Measurements from ENCODE around the gene BRCC3. TPM values are rescaled to one million over a fixed set of nuclear protein-coding genes. Genes with fewer than 3 reads are reported as not detected.

Gene BRCC3
- total RNA-seq, 1 experiment from 2014 or later: 26.9 TPM

GRCh38 chrX:155056877-155057792, 14.2 kb upstream of the BRCC3 start:
- peak; percentile 80 for DNase-seq (ENCODE audit: low read depth)

GRCh38 chrX:155061760-155062159, 9.5 kb upstream of the BRCC3 start:
- DNase-seq (ENCODE audit: low read depth): no peak

DNA sequence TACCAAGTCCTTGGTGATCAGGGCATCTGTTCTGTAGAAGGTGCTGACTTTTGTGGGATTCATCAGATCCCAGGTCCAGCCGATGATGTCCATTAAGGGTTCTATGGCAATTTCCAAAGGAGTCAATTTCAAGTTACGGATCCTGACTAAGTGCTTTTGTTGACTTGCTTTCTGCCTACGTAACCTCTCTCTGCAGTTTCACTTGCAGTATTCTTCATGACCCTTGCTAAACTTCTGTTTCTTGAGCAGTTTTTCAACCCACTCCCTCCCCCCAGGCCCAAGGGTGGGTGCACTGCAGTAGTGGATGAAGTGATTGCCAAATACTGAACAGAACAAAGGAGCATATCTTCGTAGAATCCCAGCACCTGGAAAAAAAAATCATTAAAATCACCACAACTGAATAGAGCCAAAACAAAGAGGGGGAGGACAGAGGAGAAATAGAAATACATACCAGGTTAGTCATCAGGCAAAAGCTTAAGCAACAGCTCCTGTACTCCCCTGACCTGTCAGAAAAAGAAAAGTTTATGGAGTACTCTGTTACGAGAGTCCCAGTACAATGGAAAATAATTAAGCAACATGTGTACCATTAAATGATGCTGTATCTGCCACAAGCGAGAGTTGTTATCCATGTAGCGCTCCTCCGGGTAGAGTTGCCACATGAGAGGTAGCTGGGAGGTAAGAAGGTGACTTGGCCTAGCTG, 6.1 kb upstream of the BRCC3 start:
- DNase-seq (ENCODE audit: low read depth): peak; percentile 82

- peak; percentile 93 for DNase-seq (ENCODE audit: low read depth)
These were observed 3.1 kb upstream of the BRCC3 start for GRCh38 chrX:155068165-155068564.

- DNase-seq (ENCODE audit: low read depth): no peak
These were observed 1.9 kb upstream of the BRCC3 start for GRCh38 chrX:155069414-155069813.

- DNase-seq (ENCODE audit: low read depth): peak; percentile 19
These were observed 1.3 kb upstream of the BRCC3 start for GRCh38 chrX:155070038-155070437.

DNA sequence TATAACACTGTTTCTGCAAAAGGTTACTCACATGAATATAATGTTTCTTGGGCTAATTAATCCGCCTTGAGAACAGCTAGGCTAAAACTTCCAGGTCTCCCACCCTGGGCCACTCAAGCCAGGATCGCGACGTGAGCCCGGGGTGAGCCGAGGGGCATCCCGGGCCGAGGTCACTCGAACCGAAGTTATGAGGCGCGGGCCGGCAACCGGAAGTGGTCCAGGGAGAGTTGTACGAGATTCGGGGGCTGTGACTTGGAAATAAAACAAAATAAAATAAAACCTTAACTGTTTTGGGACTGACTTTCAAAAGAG, 689 bp upstream of the BRCC3 start:
- DNase-seq (ENCODE audit: low read depth): no peak

DNA sequence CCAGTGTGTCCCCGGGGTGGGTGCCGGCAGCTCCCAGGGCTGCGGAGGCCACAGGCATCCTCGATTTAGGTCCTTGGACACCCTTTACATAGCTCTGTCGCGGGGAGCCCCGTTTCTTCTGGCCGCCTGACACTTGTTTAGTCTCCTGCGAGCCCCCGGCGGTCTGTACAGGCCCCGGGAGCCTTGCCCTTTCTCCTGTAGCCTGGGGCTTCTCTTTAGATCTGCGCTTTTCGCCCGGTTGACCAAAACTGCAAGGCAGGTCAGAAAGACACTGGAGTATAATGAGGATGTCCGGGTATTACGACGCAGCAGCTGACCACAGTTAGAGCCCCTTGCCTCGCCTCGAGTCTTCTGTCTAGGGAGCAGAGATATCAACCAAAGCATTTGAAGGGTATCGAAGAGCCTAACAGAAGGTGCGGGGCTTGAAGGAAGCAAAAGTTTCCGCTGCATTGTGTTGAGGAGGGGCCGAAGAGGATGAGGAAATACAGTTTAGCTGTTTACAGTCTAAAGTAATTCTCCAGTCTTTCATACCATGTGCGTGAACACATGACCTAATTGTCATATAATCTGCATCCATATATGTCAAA, 479 bp downstream of the BRCC3 start:
- peak; percentile 35 for DNase-seq (ENCODE audit: low read depth)

DNA sequence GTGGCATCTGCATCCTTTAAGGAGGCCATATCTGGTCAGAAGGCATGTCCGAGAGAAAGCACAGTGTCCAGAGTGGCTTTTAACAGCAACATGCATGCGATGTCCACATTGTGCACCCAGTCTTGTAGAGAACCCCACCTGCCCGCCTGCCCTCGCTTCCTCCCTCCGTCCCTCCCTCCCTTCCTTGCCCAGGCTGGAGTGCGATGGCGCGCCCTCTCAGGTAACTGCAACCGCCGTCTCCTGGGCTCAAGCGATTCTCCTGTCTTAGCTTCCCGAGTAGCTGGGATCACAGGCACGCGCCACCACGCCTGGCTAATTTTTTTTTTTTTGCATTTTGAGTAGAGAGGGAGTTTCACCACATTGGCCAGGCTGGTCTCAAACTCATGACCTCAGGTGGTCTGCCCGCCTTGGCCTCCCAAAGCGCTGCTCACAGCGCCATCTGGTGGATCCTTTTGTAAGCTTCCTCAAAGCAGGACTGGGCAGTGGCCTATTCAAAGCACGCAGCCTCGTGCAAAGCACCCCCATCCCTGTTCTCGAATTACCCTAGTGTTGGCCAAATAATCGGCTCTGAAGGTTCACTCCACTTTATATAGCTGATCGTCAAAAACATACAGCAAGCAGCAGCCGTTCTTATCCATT, 15.0 kb downstream of the BRCC3 start:
- peak; percentile 34 for DNase-seq (ENCODE audit: low read depth)

GRCh38 chrX:155086961-155087735, 15.8 kb downstream of the BRCC3 start:
- no peak for DNase-seq (ENCODE audit: low read depth)

DNA sequence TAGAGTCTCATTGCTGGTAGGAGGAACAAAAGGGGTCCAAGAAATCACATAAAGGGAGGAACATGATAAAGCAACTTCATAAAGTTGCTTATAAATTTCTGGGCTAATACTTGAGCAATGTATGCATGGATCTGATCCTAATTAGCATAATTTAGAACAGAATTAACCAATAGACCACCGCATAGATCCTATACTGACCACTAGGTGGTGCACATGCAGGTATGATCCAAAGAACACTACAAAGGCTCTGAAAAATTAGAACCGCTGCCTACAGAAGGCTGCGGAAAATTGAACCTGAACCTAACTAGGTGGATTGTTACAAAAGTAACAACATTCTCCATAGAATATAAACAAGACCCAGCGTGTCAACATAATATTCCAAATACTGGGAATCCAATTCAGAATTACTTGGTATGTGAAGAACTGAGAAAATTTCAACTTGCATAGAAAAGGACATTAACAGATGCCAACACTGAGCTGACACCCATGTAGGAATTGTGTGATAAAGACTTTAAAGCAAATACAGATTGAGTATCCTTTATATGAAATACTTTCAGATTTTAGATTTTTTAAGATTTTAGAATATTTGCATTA, 23.3 kb downstream of the BRCC3 start:
- peak; percentile 36 for DNase-seq (ENCODE audit: low read depth)

- no peak for DNase-seq (ENCODE audit: low read depth)
These were observed 34.6 kb downstream of the BRCC3 start for GRCh38 chrX:155105919-155106318.

- no peak for DNase-seq (ENCODE audit: low read depth)
These were observed 37.1 kb downstream of the BRCC3 start for GRCh38 chrX:155108427-155108826.

DNA sequence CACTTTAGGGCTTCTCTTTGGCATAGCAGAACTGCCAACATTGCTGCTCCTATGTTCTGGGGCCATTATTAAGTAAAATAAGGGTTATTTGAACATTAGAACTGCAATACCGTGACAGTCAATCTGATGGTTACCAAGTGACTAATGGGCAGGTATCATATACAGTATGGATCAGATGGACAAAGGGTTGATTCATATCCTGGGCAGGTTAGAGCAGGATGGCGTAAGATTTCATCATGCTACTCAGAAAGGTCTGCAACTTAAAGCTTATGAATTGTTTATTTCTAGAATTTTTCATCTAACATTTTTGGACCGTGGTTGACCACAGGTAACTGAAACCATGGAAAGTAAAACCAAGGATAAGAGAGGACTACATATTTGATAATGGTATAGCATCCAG, 40.9 kb downstream of the BRCC3 start:
- peak; percentile 3 for DNase-seq (ENCODE audit: low read depth)

DNA sequence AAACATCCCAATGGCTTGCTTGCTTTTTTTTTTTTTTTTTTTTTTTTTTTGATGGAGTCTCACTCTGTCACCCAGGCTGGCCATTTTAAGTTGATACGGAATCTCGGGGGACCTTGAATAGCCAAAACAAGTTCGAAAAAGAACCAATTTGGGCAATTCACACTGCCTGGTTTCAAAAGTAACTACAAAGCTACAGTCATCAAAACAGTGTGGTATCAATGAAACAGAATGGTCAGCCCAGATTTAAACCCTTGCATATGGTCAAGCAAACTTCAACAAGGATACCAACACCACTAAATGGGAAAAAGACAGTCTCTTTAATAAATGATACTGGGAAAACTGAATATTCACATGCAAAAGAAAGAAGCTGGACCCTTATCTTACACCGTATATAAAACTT, 41.8 kb downstream of the BRCC3 start:
- no peak for DNase-seq (ENCODE audit: low read depth)

DNA sequence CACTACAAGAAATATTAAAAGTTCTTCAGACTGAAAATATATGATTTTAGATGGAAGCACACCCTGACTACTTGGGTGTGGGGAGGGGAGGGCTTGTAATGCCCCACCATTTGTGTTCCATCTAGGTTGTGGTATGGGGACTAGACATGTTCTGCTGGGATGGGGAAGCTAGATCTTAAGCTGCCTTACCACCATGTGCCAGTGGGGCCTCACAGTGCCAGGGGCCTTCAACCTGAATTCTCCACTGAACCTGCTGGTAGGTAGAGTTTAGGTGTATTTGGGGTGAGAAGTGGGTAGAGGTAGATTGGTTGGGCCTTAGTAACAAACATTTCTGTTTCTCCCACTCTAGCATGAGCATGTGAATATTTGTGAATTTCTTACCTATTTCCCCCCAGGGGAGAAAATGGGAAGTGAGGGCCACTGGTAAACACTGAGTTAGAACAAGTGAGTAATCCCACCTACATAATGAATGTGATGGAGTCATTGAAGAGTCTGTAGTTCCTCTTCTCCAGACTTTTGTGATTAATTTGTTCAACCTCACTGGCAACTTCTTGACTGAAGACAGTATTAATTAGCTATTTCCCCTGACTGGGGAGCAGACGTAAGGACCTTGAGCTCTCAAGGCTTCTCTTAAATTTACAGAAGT, 44.0 kb downstream of the BRCC3 start:
- no peak for DNase-seq (ENCODE audit: low read depth)

DNA sequence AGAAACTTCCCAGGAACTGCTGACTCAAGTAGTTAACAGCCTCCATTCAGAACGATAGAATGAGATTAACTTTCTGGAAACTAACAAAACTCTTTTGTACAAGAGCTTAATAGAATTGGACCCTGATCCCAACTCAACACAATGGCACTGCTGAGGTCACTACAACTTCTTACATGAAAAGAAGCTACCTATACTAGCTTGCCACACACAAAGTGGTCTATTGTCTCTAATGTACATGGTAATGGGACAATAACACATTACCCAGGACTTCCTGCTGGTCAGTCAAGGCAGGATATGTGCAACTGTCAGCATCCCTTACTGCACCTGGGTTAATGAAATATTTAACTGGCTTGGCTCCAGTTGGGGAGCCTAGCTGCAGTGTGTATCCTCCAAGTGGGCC, 56.2 kb downstream of the BRCC3 start:
- DNase-seq (ENCODE audit: low read depth): no peak

GRCh38 chrX:155127940-155128339, 56.6 kb downstream of the BRCC3 start:
- no peak for DNase-seq (ENCODE audit: low read depth)

- no peak for DNase-seq (ENCODE audit: low read depth)
These were observed 60.8 kb downstream of the BRCC3 start for GRCh38 chrX:155132110-155132509.

DNA sequence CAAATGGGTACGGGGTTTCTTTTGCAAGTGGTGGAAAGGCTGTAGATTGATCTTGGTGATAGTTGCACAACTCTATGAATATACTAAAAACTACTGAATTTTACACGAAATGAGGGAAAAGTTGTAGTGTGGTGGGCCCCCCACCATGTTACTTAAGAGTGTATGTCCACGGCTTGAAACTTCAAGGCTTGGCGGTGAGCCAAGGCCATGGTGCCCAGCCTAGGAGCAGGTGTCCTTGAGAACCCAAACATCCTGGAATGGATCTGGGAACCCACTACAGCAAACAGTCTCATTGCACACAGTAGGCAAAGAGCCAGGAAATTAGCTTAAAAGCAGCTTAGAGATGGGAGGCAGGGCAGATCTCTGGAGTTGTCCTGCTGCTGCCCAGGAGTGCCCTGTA, 62.9 kb downstream of the BRCC3 start:
- no peak for DNase-seq (ENCODE audit: low read depth)
